OCI-LY1 (cell line): ENCODE results near the gene RASSF4.

ENCODE experiments used
- H2AFZ ChIP-seq: fragments of 200-600 bp; sonication (generic), shearing (Covaris generic); 2 replicates; pipeline ENCODE4 v1.6.0; 2014; ENCODE audit warnings: antibody characterized with exemption, mild to moderate bottlenecking, low read length
- H3F3A ChIP-seq: fragments of 200-600 bp; sonication (generic), shearing (Covaris generic); 2 replicates; pipeline ENCODE4 v1.6.0; 2014; ENCODE audit warnings: mild to moderate bottlenecking, antibody characterized with exemption, low read length, moderate library complexity; ENCODE audit not compliant: insufficient read depth
- H3K27ac ChIP-seq: fragments of 200-600 bp; sonication (generic); 2 replicates; pipeline ENCODE4 v1.5.1; 2014; ENCODE audit warnings: low read length, mixed run types, mild to moderate bottlenecking, low read depth; ENCODE audit not compliant: poor library complexity, severe bottlenecking
- H3K27me3 ChIP-seq: fragments of 200-600 bp; sonication (generic); 2 replicates; pipeline ENCODE4 v1.6.0; 2014; ENCODE audit warnings: antibody characterized with exemption, mild to moderate bottlenecking, low read length, moderate library complexity; ENCODE audit not compliant: insufficient read depth
- H3K36me3 ChIP-seq: fragments of 200-600 bp; sonication (generic); 2 replicates; pipeline ENCODE4 v1.6.1; 2014; ENCODE audit warnings: mild to moderate bottlenecking, antibody characterized with exemption, low read length, moderate library complexity, mixed read lengths; ENCODE audit not compliant: insufficient read depth
- H3K4me1 ChIP-seq: fragments of 200-600 bp; sonication (generic); 2 replicates; pipeline ENCODE4 v1.5.1; 2014; ENCODE audit warnings: mild to moderate bottlenecking, low read length, moderate library complexity; ENCODE audit not compliant: insufficient read depth, severe bottlenecking
- H3K4me2 ChIP-seq: fragments of 200-600 bp; sonication (generic), shearing (Covaris generic); 2 replicates; pipeline ENCODE4 v1.6.1; 2014; ENCODE audit warnings: low read length
- H3K4me3 ChIP-seq: fragments of 200-600 bp; sonication (generic); 2 replicates; pipeline ENCODE4 v1.5.1; 2014; ENCODE audit warnings: low read length, low read depth, mild to moderate bottlenecking, mixed read lengths; ENCODE audit not compliant: poor library complexity, severe bottlenecking
- H3K79me2 ChIP-seq: fragments of 200-600 bp; shearing (Covaris generic); 2 replicates; pipeline ENCODE4 v1.6.1; 2016; ENCODE audit warnings: mixed run types, low read length, mixed read lengths; ENCODE audit not compliant: insufficient read depth
- H3K9ac ChIP-seq: fragments of 200-600 bp; sonication (generic), shearing (Covaris generic); 2 replicates; pipeline ENCODE4 v1.6.1; 2014; ENCODE audit warnings: mild to moderate bottlenecking, low read length, mixed read lengths
- H3K9me2 ChIP-seq: fragments of 200-600 bp; sonication (generic), shearing (Covaris generic); 2 replicates; pipeline ENCODE4 v1.6.1; 2014; ENCODE audit warnings: low read depth, mild to moderate bottlenecking, low read length, mixed read lengths
- H3K9me3 ChIP-seq: fragments of 200-600 bp; shearing (Covaris generic); 2 replicates; pipeline ENCODE4 v1.6.1; 2014; ENCODE audit warnings: low read length, mixed read lengths
- H4K20me1 ChIP-seq: fragments of 200-600 bp; sonication (generic), shearing (Covaris generic); 2 replicates; pipeline ENCODE4 v1.6.0; 2016; ENCODE audit warnings: mild to moderate bottlenecking, low read length; ENCODE audit not compliant: insufficient read depth
- EZH2 ChIP-seq: fragments of 200-600 bp; sonication (generic), shearing (Covaris generic); IDR thresholded peaks from 2 replicates; pipeline ENCODE4 v1.8.0; 2017; ENCODE audit warnings: borderline replicate concordance, mixed run types, mild to moderate bottlenecking, antibody characterized with exemption, low read length, moderate library complexity, mixed read lengths
- TF ChIP-seq, protein P1 (sequence below): fragments of 200-600 bp; sonication (generic), shearing (Covaris generic); IDR thresholded peaks from 2 replicates; pipeline ENCODE4 v1.5.1; 2017; ENCODE audit warnings: mild to moderate bottlenecking, antibody characterized with exemption, low read length, moderate library complexity, mixed read lengths

Gene RASSF4

DNA sequence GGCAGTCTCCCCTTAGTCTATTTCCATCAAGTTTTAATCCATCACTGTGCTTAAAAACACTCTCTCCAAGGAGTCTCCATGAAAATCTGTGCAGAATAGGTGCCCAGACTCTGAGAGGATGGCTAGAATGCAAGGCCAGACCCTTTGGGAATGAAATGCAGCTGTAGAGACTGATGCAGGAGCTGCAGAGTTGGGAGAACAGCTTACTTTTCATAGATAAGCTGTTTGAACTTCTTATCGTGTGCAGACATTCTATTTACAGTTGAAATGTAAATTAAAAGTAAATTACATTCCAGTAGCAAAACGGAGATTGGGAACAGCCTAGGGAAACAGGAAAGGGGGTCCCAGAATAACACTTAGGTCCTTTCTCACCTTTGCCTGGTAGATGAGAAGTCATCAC is 56.0 kb downstream of the RASSF4 start:
- Histone ChIP-seq H3K4me1 (no peaks in the 10 kb centered on the region), H3K36me3 (no peaks in the 10 kb centered on the region), H3K79me2 (no peaks in the 10 kb centered on the region), H3K27me3 (no peaks in the 10 kb centered on the region), H3K27ac (no peak overlapping the region), H3F3A (no peaks in the 10 kb centered on the region), H4K20me1 (no peaks in the 10 kb centered on the region), H3K4me2 (no peak overlapping the region), H3K4me3 (no peak overlapping the region), H3K9me2 (no peaks in the 10 kb centered on the region), H3K9ac (no peak overlapping the region), H2AFZ (no peak overlapping the region), H3K9me3 (no peaks in the 10 kb centered on the region)
- TF ChIP-seq, protein P1, sequence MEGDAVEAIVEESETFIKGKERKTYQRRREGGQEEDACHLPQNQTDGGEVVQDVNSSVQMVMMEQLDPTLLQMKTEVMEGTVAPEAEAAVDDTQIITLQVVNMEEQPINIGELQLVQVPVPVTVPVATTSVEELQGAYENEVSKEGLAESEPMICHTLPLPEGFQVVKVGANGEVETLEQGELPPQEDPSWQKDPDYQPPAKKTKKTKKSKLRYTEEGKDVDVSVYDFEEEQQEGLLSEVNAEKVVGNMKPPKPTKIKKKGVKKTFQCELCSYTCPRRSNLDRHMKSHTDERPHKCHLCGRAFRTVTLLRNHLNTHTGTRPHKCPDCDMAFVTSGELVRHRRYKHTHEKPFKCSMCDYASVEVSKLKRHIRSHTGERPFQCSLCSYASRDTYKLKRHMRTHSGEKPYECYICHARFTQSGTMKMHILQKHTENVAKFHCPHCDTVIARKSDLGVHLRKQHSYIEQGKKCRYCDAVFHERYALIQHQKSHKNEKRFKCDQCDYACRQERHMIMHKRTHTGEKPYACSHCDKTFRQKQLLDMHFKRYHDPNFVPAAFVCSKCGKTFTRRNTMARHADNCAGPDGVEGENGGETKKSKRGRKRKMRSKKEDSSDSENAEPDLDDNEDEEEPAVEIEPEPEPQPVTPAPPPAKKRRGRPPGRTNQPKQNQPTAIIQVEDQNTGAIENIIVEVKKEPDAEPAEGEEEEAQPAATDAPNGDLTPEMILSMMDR = no peak
- TF ChIP-seq EZH2 = no peak

GRCh38 chr10:45023426-45023825 is 63.8 kb downstream of the RASSF4 start:
- H3K27ac ChIP-seq = no peak overlapping the region
- H3K9me3 ChIP-seq = no peaks in the 10 kb centered on the region
- H2AFZ ChIP-seq = no peak overlapping the region
- H3K4me3 ChIP-seq = no peak overlapping the region
- H3K36me3 ChIP-seq = no peaks in the 10 kb centered on the region
- H3K27me3 ChIP-seq = no peaks in the 10 kb centered on the region
- H3K9me2 ChIP-seq = no peaks in the 10 kb centered on the region
- no peak for TF ChIP-seq EZH2
- TF ChIP-seq, protein P1 = no peak
- H3K79me2 ChIP-seq = no peaks in the 10 kb centered on the region
- no peak overlapping the region for H3K9ac ChIP-seq
- H4K20me1 ChIP-seq = no peaks in the 10 kb centered on the region
- H3K4me1 ChIP-seq = no peaks in the 10 kb centered on the region
- no peaks in the 10 kb centered on the region for H3F3A ChIP-seq
- no peak overlapping the region for H3K4me2 ChIP-seq

GRCh38 chr10:45034301-45034700 is 74.7 kb downstream of the RASSF4 start:
- H3K27me3 ChIP-seq = no peaks in the 10 kb centered on the region
- no peak overlapping the region for H3K4me2 ChIP-seq
- no peaks in the 10 kb centered on the region; the same call in 1 of the 2 replicates for H3K9me3 ChIP-seq
- no peaks in the 10 kb centered on the region for H3K79me2 ChIP-seq
- no peak overlapping the region for H3K4me3 ChIP-seq
- no peaks in the 10 kb centered on the region for H4K20me1 ChIP-seq
- no peaks in the 10 kb centered on the region for H3K4me1 ChIP-seq
- no peak overlapping the region for H3K27ac ChIP-seq
- no peak overlapping the region for H3K9ac ChIP-seq
- no peak for TF ChIP-seq EZH2
- TF ChIP-seq, protein P1 = no peak
- H2AFZ ChIP-seq = no peak overlapping the region
- no peaks in the 10 kb centered on the region for H3K9me2 ChIP-seq
- no peaks in the 10 kb centered on the region for H3F3A ChIP-seq
- H3K36me3 ChIP-seq = no peaks in the 10 kb centered on the region
